ENCODE results near the gene SF3B3. TPM values are rescaled to one million over a fixed set of nuclear protein-coding genes. Genes with fewer than 3 reads are reported as not detected.
"Not testable (repeated sequence)": the region's sequence is repeated elsewhere in the genome, so short reads cannot be mapped to it uniquely, and the experiment has no call there.

SF3B3 gene
- total RNA-seq, 1 donor from 2014 or later: 278 TPM

- H3K4me1 Mint-ChIP-seq (ENCODE audit: low read depth, unreplicated experiment): peaks cover 6% of the 10 kb centered on the region
- peaks cover 1% of the 10 kb centered on the region for H3K27me3 Mint-ChIP-seq (ENCODE audit: unreplicated experiment)
- H3K9me3 Mint-ChIP-seq (ENCODE audit: unreplicated experiment): peaks cover 2% of the 10 kb centered on the region
- no peak for TF ChIP-seq CTCF (IDR thresholded peaks at IDR 0.05; ENCODE audit: partially characterized antibody, unreplicated experiment)
- no peak overlapping the region for H3K27ac Mint-ChIP-seq (ENCODE audit: unreplicated experiment)
- no peak overlapping the region for H3K4me3 Mint-ChIP-seq (ENCODE audit: unreplicated experiment)
- no peak for DNase-seq
- H3K36me3 Mint-ChIP-seq (ENCODE audit: unreplicated experiment): no peaks in the 10 kb centered on the region
These were observed 63.1 kb downstream of the SF3B3 start for GRCh38 chr16:70586731-70587130.

GRCh38 chr16:70588565-70588964 lies 64.9 kb downstream of the SF3B3 start:
- Mint-ChIP-seq H3K27me3 (ENCODE audit: unreplicated experiment) (peaks cover 1% of the 10 kb centered on the region), H3K36me3 (ENCODE audit: unreplicated experiment) (no peaks in the 10 kb centered on the region)

GRCh38 chr16:70589416-70589815 lies 65.8 kb downstream of the SF3B3 start:
- not testable (repeated sequence) for H3K4me1 Mint-ChIP-seq (ENCODE audit: low read depth, unreplicated experiment); H3K27me3 Mint-ChIP-seq (ENCODE audit: unreplicated experiment); H3K36me3 Mint-ChIP-seq (ENCODE audit: unreplicated experiment); H3K9me3 Mint-ChIP-seq (ENCODE audit: unreplicated experiment); H3K4me3 Mint-ChIP-seq (ENCODE audit: unreplicated experiment); DNase-seq; H3K27ac Mint-ChIP-seq (ENCODE audit: unreplicated experiment)

More at GRCh38 chr16:70588565-70588964, 64.9 kb downstream of the SF3B3 start:
- H3K9me3 Mint-ChIP-seq (ENCODE audit: unreplicated experiment): no peaks in the 10 kb centered on the region
- no peak for TF ChIP-seq CTCF (IDR thresholded peaks at IDR 0.05; ENCODE audit: partially characterized antibody, unreplicated experiment)
- H3K27ac Mint-ChIP-seq (ENCODE audit: unreplicated experiment): no peak overlapping the region
- H3K4me1 Mint-ChIP-seq (ENCODE audit: low read depth, unreplicated experiment): peaks cover 6% of the 10 kb centered on the region
- no peak overlapping the region for H3K4me3 Mint-ChIP-seq (ENCODE audit: unreplicated experiment)
- no peak for DNase-seq

GRCh38 chr16:70589998-70590471 lies 66.4 kb downstream of the SF3B3 start:
- TF ChIP-seq CTCF (IDR thresholded peaks at IDR 0.05; ENCODE audit: partially characterized antibody, unreplicated experiment): no peak
- Mint-ChIP-seq H3K36me3 (ENCODE audit: unreplicated experiment) (no peaks in the 10 kb centered on the region), H3K9me3 (ENCODE audit: unreplicated experiment) (peaks cover 2% of the 10 kb centered on the region), H3K4me1 (ENCODE audit: low read depth, unreplicated experiment) (peaks cover 2% of the 10 kb centered on the region), H3K27me3 (ENCODE audit: unreplicated experiment) (peaks cover 1% of the 10 kb centered on the region), H3K27ac (ENCODE audit: unreplicated experiment) (no peak overlapping the region), H3K4me3 (ENCODE audit: unreplicated experiment) (no peak overlapping the region)
- DNase-seq: no peak

GRCh38 chr16:70590722-70591415 lies 67.3 kb downstream of the SF3B3 start:
- H3K27ac Mint-ChIP-seq (ENCODE audit: unreplicated experiment): no peak overlapping the region
- H3K4me1 Mint-ChIP-seq (ENCODE audit: low read depth, unreplicated experiment): peaks cover 2% of the 10 kb centered on the region
- peaks cover 2% of the 10 kb centered on the region for H3K9me3 Mint-ChIP-seq (ENCODE audit: unreplicated experiment)
- no peak for TF ChIP-seq CTCF (IDR thresholded peaks at IDR 0.05; ENCODE audit: partially characterized antibody, unreplicated experiment)
- no peak for DNase-seq
- no peaks in the 10 kb centered on the region for H3K36me3 Mint-ChIP-seq (ENCODE audit: unreplicated experiment)
- no peak overlapping the region for H3K4me3 Mint-ChIP-seq (ENCODE audit: unreplicated experiment)
- peaks cover 3% of the 10 kb centered on the region for H3K27me3 Mint-ChIP-seq (ENCODE audit: unreplicated experiment)

Data from glutamatergic neuron (in vitro differentiated cells).